GM19240 (cell line): ENCODE data around the gene NFATC1.

Experiments used
- DNase-seq: peaks from one replicate; pipeline ENCODE4 v3.0.0; 2011; ENCODE audit warnings: low spot score; ENCODE audit not compliant: insufficient read length

NFATC1 gene

GRCh38 chr18:79532313-79533007 is 136.7 kb downstream of the NFATC1 start:
- DNase-seq = no peak

- DNase-seq = no peak
Measured at GRCh38 chr18:79533146-79533545, 137.4 kb downstream of the NFATC1 start.

- DNase-seq = no peak
Measured at GRCh38 chr18:79533591-79533990, 137.9 kb downstream of the NFATC1 start.

GRCh38 chr18:79534356-79534755 is 138.6 kb downstream of the NFATC1 start:
- DNase-seq = no peak

- DNase-seq = no peak
Measured at GRCh38 chr18:79537758-79538157, 142.0 kb downstream of the NFATC1 start.

GRCh38 chr18:79538635-79539034 is 142.9 kb downstream of the NFATC1 start:
- DNase-seq = no peak

GRCh38 chr18:79540161-79540903 is 144.6 kb downstream of the NFATC1 start:
- no peak for DNase-seq

GRCh38 chr18:79540904-79541282 is 145.2 kb downstream of the NFATC1 start:
- no peak for DNase-seq

GRCh38 chr18:79542213-79542612 is 146.5 kb downstream of the NFATC1 start:
- DNase-seq = no peak

GRCh38 chr18:79542876-79543750 is 147.4 kb downstream of the NFATC1 start:
- no peak for DNase-seq

- no peak for DNase-seq
Measured at GRCh38 chr18:79543861-79544385, 148.2 kb downstream of the NFATC1 start.

- no peak for DNase-seq
Measured at GRCh38 chr18:79544386-79544963, 148.7 kb downstream of the NFATC1 start.

- DNase-seq = no peak
Measured at GRCh38 chr18:79545255-79545654, 149.5 kb downstream of the NFATC1 start.

- DNase-seq = no peak
Measured at GRCh38 chr18:79545736-79546171, 150.0 kb downstream of the NFATC1 start.

GRCh38 chr18:79546781-79547272 is 151.1 kb downstream of the NFATC1 start:
- DNase-seq = no peak

GRCh38 chr18:79547413-79548076 is 151.8 kb downstream of the NFATC1 start:
- DNase-seq = no peak

GRCh38 chr18:79548077-79548450 is 152.3 kb downstream of the NFATC1 start:
- no peak for DNase-seq

GRCh38 chr18:79548621-79548985 is 152.9 kb downstream of the NFATC1 start:
- no peak for DNase-seq

- no peak for DNase-seq
Measured at GRCh38 chr18:79548986-79549637, 153.4 kb downstream of the NFATC1 start.

- DNase-seq = no peak
Measured at GRCh38 chr18:79549638-79550000, 153.9 kb downstream of the NFATC1 start.
